CD4-positive, alpha-beta T cell treated with Interleukin-10 for 1 hour (primary cell): ENCODE results near the gene SOHLH2.

Experiments used
- DNase-seq: peaks from one replicate; pipeline ENCODE4 v3.0.0-alpha.2; 2020

The SOHLH2 gene

GRCh38 chr13:36214163-36214921 lies at the start of gene SOHLH2:
TSS of gene SOHLH2 (minus strand) at chr13:36214556. CDS start at chr13:36214526, 30 bp downstream.
- no peak for DNase-seq

GRCh38 chr13:36261976-36262375 lies 47.6 kb upstream of the SOHLH2 start:
- no peak for DNase-seq

GRCh38 chr13:36261011-36261410 lies 46.7 kb upstream of the SOHLH2 start:
- no peak for DNase-seq

- no peak for DNase-seq
These were observed 45.2 kb upstream of the SOHLH2 start for GRCh38 chr13:36259361-36260137.

- no peak for DNase-seq
These were observed 44.5 kb upstream of the SOHLH2 start for GRCh38 chr13:36258831-36259230.

GRCh38 chr13:36251526-36251925 lies 37.2 kb upstream of the SOHLH2 start:
- no peak for DNase-seq

GRCh38 chr13:36251017-36251416 lies 36.7 kb upstream of the SOHLH2 start:
- no peak for DNase-seq

GRCh38 chr13:36248700-36249099 lies 34.3 kb upstream of the SOHLH2 start:
- no peak for DNase-seq

- DNase-seq: no peak
These were observed 30.6 kb upstream of the SOHLH2 start for GRCh38 chr13:36244990-36245389.

GRCh38 chr13:36244073-36244472 lies 29.7 kb upstream of the SOHLH2 start:
- DNase-seq: no peak

GRCh38 chr13:36242761-36243160 lies 28.4 kb upstream of the SOHLH2 start:
- DNase-seq: no peak

GRCh38 chr13:36231236-36231635 lies 16.9 kb upstream of the SOHLH2 start:
- no peak for DNase-seq

- no peak for DNase-seq
These were observed 10.4 kb upstream of the SOHLH2 start for GRCh38 chr13:36224730-36225129.

- DNase-seq: no peak
These were observed 5.5 kb upstream of the SOHLH2 start for GRCh38 chr13:36219883-36220282.

GRCh38 chr13:36217456-36217855 lies 3.1 kb upstream of the SOHLH2 start:
- DNase-seq: no peak

- DNase-seq: no peak
These were observed 1.6 kb downstream of the SOHLH2 start for GRCh38 chr13:36212789-36213188.

GRCh38 chr13:36211567-36211966 lies 2.8 kb downstream of the SOHLH2 start:
- no peak for DNase-seq

- DNase-seq: no peak
These were observed 3.6 kb downstream of the SOHLH2 start for GRCh38 chr13:36210738-36211137.

- DNase-seq: no peak
These were observed 6.7 kb downstream of the SOHLH2 start for GRCh38 chr13:36207672-36208071.

- DNase-seq: no peak
These were observed 21.1 kb downstream of the SOHLH2 start for GRCh38 chr13:36193151-36193855.

- DNase-seq: no peak
These were observed 22.2 kb downstream of the SOHLH2 start for GRCh38 chr13:36192166-36192565.

- no peak for DNase-seq
These were observed 23.6 kb downstream of the SOHLH2 start for GRCh38 chr13:36190771-36191170.

- no peak for DNase-seq
These were observed 25.9 kb downstream of the SOHLH2 start for GRCh38 chr13:36188441-36188840.

- no peak for DNase-seq
These were observed 30.5 kb downstream of the SOHLH2 start for GRCh38 chr13:36183901-36184300.
